DOHH2 (cell line): ENCODE measurements around the gene HYDIN.
"Not testable (repeated sequence)": the region's sequence is repeated elsewhere in the genome, so short reads cannot be mapped to it uniquely, and the experiment has no call there.

Experiments
- EZH2phosphoT487 ChIP-seq: fragments of 200-600 bp; sonication (generic); IDR thresholded peaks from 2 replicates; pipeline ENCODE4 v1.6.1; 2017; ENCODE audit warnings: borderline replicate concordance, mild to moderate bottlenecking, antibody characterized with exemption, low read length, moderate library complexity, mixed read lengths
- TF ChIP-seq, protein P1 (sequence below): fragments of 200-600 bp; sonication (generic); IDR thresholded peaks from one replicate; pipeline ENCODE4 v1.5.1; 2014; ENCODE audit warnings: antibody characterized with exemption, mild to moderate bottlenecking, low read depth, low read length; ENCODE audit not compliant: poor library complexity, severe bottlenecking

DNA sequence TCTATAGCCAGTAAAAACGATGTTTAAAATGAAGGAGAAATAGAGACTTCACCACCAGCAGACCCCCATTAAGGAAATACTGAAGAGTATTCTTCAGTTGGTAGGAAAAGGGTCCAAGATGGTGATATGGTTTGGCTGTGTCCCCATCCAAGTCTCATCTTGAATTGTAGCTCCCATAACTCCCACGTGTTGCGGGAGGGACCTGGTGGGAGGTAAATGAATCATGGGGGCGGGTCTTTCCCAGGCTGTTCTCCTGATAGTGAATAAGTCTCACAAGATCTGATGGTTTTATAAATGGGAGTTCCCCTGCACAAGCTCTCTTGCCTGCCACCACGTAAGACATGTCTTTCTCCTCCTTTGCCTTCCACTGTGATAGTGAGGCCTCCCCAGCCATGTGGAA, 352.6 kb downstream of the HYDIN start:
- TF ChIP-seq, protein P1, sequence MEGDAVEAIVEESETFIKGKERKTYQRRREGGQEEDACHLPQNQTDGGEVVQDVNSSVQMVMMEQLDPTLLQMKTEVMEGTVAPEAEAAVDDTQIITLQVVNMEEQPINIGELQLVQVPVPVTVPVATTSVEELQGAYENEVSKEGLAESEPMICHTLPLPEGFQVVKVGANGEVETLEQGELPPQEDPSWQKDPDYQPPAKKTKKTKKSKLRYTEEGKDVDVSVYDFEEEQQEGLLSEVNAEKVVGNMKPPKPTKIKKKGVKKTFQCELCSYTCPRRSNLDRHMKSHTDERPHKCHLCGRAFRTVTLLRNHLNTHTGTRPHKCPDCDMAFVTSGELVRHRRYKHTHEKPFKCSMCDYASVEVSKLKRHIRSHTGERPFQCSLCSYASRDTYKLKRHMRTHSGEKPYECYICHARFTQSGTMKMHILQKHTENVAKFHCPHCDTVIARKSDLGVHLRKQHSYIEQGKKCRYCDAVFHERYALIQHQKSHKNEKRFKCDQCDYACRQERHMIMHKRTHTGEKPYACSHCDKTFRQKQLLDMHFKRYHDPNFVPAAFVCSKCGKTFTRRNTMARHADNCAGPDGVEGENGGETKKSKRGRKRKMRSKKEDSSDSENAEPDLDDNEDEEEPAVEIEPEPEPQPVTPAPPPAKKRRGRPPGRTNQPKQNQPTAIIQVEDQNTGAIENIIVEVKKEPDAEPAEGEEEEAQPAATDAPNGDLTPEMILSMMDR: not testable (repeated sequence)
- not testable (repeated sequence) for TF ChIP-seq EZH2phosphoT487
